SKM-1 (cell line): ENCODE data around the gene SIM1.
A peak's percentile ranks its signal among the peaks of the same experiment; 100 is the strongest.

Source experiments
- DNase-seq: peaks from one replicate; lab custom pipeline; 2025; ENCODE audit not compliant: unreplicated experiment; lab: John Stamatoyannopoulos, UW

SIM1 gene

DNA sequence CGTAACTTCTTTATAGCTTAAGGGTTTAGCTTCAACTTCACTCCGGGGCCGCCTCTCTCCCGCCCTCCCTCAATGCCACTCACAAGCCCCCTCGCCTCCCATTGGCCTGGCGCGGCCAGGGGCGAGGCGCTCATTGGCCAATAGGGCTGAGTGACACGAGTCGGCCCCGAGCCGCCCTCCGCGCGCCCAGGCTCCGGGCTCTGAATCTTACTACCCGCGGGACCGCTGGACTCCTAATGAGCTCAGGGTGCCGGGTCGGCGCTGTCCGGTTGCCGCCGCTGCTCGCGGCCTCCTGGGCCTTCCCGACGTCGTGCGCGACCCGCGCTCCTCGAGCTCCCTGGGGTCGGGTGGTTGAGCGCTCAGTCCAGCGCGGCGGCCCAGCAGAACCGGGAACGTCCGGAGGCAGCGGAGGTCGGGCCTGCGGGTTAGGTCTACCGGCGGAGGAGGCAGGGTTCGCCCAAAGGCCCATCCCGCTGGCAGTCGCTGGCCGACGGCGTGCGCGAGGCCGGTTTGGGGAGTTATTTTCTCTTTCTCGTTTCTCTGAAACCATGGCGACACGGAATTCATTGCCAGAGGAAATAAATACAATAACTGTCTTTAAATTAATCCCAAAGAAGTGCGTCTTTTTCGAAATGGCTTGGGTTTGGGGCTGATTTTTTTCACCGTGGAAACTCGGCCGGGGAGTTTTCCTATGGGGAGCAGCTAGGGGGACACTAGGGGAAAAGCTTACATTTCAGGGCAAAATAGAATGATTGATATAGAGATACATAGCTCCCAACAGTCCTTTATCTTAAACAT is at the start of gene SIM1:
Gene SIM1, minus strand, starts transcription at position 19 of the 798 bp plus-strand sequence. CDS start 1,453 bp downstream, outside the sequence.
- no peak for DNase-seq

DNA sequence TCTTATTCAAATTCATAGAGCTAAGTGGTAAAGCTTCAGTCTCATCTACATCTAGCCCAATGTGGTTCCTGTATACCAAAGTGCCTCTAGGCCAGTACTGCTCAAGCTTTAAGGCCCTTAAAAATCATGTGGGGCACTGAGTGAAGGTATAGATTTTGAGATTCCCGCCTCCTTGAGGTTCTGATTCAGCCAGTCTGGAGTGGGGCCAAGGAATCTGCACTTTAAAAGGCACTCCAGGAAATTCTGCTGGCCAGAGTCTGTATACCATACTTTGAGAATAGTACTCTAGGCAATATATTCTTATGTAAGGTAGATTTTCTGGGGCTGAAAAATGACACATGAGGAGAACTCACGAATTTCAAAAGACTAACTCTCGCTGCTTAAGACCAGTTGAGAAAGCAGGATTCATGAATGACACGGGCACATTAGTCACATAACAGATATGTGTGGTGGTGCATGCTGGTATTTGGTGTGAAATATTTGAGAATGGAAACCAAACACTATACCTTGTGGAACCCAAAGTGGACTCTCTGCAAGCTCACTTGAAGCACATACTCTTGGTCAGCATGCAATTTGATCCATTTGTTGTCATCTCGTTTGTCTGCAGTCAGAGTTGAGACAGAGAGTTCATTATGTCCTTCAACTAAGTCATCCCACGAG is 47.6 kb upstream of the SIM1 start:
- DNase-seq: no peak

DNA sequence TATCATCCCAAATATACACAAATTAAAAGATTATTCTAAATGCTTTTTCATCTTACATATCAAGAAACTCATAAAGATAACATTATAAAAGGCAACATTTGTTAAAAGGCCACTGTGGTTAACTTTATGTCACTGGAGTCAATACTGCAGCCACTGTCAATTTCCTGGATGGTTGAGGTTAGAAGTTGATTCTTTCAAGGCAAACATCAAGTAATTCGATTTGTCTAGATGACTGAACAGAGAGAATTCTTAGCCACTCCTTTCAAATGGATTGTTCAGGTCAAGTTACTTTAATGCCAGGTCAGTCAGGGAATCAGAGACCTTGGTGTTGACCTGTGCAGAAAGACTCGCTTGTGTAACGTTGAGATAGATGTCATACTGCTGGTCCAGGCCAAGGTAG is 44.4 kb upstream of the SIM1 start:
- DNase-seq: no peak

DNA sequence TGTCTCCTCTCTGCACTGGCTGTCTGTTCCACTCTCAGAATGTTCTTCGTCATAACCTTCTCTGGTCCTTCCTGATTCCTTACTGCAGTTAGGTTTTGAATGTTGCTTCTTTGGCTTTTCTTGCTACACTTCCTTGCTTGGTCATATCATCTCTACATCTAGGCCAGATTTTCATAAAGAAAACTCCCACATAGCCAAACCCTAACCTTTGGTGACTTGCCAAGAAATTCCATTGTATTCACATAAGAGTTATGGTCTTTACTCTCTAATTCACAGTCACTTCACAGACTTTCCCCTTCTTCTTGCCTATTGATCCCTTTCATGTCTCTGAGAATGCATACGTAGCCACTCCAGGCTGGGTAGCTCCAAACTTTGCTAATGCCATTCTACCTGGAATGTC is 41.9 kb upstream of the SIM1 start:
- DNase-seq: no peak

GRCh38 chr6:100504786-100505737 is 40.3 kb upstream of the SIM1 start:
- DNase-seq: no peak

DNA sequence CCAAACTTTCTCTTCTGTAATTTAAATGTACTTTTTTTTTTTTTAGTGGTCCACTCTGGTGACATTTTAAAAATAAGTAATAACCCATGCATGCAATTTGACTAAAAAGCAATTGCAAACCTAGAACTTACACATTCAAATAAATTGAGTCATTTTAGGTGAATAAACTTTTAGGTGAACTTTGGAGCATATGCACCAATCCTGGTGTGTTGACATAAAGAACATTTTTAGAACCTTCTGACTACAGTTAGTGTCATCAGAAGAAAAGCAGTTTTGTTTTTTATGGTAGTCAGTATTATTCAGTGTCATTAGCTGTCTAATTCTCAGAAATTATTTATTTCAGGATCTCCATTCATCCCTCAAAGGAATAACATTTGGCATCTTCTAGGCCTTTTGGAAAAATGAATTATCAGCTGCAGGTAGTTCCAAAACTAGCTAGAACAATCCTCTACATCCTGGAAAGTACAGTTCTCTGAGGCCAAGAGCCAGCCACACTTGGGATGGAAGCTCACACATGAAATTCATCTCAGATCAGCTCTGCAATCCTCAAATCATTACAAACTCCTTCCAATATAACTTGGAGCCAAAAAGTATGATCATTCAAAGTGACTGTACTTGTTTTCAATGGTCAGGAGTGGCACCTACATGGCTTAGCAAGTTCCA is 38.5 kb upstream of the SIM1 start:
- DNase-seq: no peak

DNA sequence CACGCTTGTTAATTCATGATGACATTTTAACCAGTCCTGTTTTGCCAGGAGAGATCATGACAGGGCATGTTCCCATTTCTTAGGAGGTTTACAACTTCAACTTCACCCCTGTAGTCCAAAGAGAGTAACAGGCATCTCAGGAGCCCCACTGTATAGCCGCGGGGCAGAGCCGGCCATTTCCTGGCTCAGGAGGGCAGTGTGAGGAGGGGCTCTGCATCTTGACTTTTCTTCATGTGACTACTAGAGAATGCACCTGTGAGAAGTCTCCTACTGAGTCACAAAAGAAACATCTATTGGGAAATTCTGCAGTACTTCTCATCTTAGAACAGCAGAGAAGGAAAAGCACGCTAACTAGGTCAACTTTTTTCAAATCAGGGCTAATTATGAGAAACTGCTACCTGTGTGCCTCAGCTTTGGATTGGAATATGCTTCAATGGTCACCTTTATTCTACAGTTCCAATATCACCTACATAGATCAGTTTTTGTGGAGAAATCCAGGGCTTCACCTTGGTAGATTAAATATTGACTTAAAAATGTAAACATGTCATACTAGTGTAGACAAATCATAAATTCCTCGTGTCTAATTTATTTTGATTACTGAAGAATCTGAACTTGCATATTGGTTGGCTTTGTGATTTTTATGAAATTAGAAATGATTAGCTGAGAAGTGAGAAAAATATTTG is 28.6 kb upstream of the SIM1 start:
- DNase-seq: no peak

GRCh38 chr6:100491952-100492670 is 27.4 kb upstream of the SIM1 start:
- DNase-seq: no peak

GRCh38 chr6:100490065-100490464 is 25.3 kb upstream of the SIM1 start:
- no peak for DNase-seq

DNA sequence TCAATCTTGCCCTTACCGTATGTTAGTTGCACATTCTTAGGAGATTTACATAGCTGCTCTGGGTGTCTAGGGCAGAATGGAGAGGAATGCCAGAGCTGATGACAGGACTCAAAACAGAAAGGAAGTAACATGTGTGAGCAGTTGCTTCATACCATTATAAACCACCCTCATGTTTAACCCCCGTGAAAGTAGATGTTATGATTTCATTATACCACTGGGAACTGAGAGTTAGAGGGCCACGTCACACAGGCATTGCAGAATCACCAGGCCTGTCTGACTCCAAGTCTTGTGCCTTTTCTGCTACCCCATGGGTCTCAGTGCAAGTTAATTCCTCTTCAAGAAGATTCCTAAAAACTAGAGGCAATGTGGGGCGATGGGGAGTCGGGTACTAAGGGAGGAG is 23.5 kb upstream of the SIM1 start:
- DNase-seq: no peak

- no peak for DNase-seq
Observed at GRCh38 chr6:100487638-100488037, 22.9 kb upstream of the SIM1 start.

DNA sequence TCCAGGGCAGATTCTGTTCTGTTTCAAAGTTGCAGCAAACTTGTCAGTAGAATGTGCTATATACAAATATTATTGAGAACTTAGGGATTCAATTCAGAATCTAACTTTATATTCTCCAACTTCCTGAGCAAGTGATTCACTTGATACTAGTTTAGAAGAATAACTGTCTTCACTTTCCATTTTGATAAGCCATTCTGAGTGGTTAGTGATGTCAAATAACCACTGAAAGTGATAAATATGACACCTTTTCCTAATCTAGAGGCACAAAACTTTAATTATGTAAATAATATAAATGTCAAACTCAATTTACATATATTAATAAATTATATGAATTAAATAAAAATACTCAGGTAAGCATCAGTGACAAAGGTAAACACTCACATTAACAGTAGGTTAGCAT is 20.5 kb upstream of the SIM1 start:
- DNase-seq: no peak

GRCh38 chr6:100484474-100484873 is 19.8 kb upstream of the SIM1 start:
- no peak for DNase-seq

DNA sequence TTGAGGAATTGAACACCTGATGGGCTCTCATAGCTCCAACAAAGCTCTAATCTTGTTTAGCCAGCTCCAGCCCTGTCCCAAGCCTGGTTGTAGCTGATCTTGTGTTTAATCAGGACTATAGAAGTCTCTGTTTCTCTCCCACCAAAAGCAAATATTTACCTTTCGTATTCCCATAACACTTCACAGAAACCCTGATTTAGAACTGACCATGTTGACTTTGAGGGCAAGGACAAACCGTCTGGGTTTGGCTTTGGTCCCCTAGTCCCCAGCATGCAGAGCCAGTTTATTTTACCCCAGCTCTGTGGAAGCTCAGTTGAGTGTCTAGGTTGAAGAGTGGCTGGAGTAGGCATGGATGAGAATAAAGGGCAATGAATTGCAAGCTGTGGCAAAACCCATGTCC is 18.0 kb upstream of the SIM1 start:
- DNase-seq: no peak

GRCh38 chr6:100479179-100480035 is 14.7 kb upstream of the SIM1 start:
- peak; percentile 7 for DNase-seq

DNA sequence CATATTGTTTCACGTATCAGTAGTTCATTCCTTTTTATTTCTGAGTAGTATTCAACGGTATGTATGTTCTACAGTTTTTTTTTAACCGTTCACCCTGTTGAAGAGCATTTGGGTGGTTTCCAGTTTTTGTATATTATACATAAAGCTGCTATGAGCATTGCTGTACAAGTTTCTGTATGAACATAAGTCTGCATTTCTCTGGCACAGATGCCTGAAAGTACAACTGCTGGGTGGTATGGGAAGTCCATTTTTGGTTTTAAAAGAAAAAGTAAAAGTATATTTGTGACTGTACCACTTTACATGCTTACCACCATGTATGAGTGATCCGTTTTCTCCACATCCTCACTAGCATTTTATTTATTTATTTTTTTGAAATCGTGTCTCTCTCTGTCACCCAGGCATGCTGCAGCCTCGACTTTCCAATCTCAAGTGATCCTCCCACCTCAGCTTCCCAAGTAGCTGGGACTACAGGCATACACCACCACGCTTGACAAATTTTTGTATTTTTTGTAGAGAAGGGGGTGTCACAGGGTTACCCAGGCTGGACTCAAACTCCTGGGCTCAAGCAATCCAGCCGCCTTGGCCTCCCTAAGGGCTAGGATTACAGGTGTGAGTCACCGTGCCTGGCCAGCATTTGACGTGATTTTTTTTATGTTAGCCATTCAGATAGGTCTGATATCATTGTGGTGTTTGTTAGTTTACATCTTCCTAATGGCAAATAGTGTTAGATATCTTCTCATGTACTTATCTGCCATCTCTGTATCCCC is 11.0 kb upstream of the SIM1 start:
- DNase-seq: no peak

DNA sequence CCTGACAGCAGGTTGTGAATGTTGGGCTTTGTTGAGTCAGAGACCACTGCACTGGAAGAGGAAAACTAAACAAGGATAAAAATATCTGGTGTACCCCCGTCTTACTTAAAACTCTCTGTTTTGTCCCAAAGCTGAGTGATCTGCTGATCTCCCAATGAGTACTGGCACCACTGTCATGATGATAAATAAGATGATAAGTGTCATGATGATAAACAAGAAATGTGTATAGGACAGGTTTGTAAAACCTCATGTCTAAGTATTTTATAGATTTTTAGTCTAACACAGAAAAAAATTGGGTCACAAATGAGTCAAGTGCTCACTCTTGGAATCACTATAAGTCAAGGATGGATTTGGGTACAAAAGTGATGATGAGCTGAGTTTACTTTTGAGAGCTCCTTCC is 8.5 kb upstream of the SIM1 start:
- no peak for DNase-seq

GRCh38 chr6:100472674-100473073 is 8.0 kb upstream of the SIM1 start:
- no peak for DNase-seq
